GM18519 (cell line): ENCODE data around the gene IMMP2L.
A peak's percentile ranks its signal among the peaks of the same experiment; 100 is the strongest.

Source experiments
- ATAC-seq: cut with Tn5 transposase; IDR thresholded peaks from one replicate; pipeline ENCODE4 v1.9.1; 2021; ENCODE audit warnings: mild to moderate bottlenecking, moderate library complexity; ENCODE audit not compliant: unreplicated experiment, low FRiP score

The IMMP2L gene

GRCh38 chr7:111067251-111067650, 495.0 kb downstream of the IMMP2L start:
- ATAC-seq, result no peak

GRCh38 chr7:111063166-111063565, 499.1 kb downstream of the IMMP2L start:
- ATAC-seq, result no peak

GRCh38 chr7:111059833-111060232, 502.5 kb downstream of the IMMP2L start:
- ATAC-seq, result no peak

GRCh38 chr7:111057066-111057465, 505.2 kb downstream of the IMMP2L start:
- ATAC-seq, result no peak

- no peak for ATAC-seq
Measured at GRCh38 chr7:111056371-111056770, 505.9 kb downstream of the IMMP2L start.

- ATAC-seq, result no peak
Measured at GRCh38 chr7:111053035-111053434, 509.3 kb downstream of the IMMP2L start.

- no peak for ATAC-seq
Measured at GRCh38 chr7:111051832-111052231, 510.5 kb downstream of the IMMP2L start.

- no peak for ATAC-seq
Measured at GRCh38 chr7:111050875-111051416, 511.3 kb downstream of the IMMP2L start.

- no peak for ATAC-seq
Measured at GRCh38 chr7:111049971-111050680, 512.2 kb downstream of the IMMP2L start.

- no peak for ATAC-seq
Measured at GRCh38 chr7:111047595-111047994, 514.7 kb downstream of the IMMP2L start.

- ATAC-seq, result no peak
Measured at GRCh38 chr7:111045449-111045848, 516.8 kb downstream of the IMMP2L start.

- ATAC-seq, result no peak
Measured at GRCh38 chr7:111043561-111043960, 518.7 kb downstream of the IMMP2L start.

GRCh38 chr7:111042842-111043241, 519.5 kb downstream of the IMMP2L start:
- no peak for ATAC-seq

GRCh38 chr7:111041577-111041976, 520.7 kb downstream of the IMMP2L start:
- no peak for ATAC-seq

- ATAC-seq, result no peak
Measured at GRCh38 chr7:111038185-111038584, 524.1 kb downstream of the IMMP2L start.

GRCh38 chr7:111031916-111032315, 530.4 kb downstream of the IMMP2L start:
- ATAC-seq, result no peak

- ATAC-seq, result no peak
Measured at GRCh38 chr7:111030336-111030735, 532.0 kb downstream of the IMMP2L start.

GRCh38 chr7:111029574-111030251, 532.6 kb downstream of the IMMP2L start:
- peak; percentile 59 for ATAC-seq

- ATAC-seq, result no peak
Measured at GRCh38 chr7:111029141-111029572, 533.1 kb downstream of the IMMP2L start.

GRCh38 chr7:111027396-111027795, 534.9 kb downstream of the IMMP2L start:
- no peak for ATAC-seq

- ATAC-seq, result no peak
Measured at GRCh38 chr7:111026806-111027205, 535.5 kb downstream of the IMMP2L start.

- ATAC-seq, result no peak
Measured at GRCh38 chr7:111026343-111026742, 535.9 kb downstream of the IMMP2L start.
